HEK293 (cell line): ENCODE results near the gene BEGAIN.

Source experiments
- CTCF ChIA-PET: fragments of 350-600 bp; formaldehyde crosslinking; extraction: SDS; loops from one replicate; lab custom pipeline; 2021; ENCODE audit warnings: antibody characterized with exemption; lab: Yijun Ruan, JAX
- POLR2A ChIA-PET: fragments of 300-600 bp; formaldehyde crosslinking; extraction: SDS; loops from one replicate; lab custom pipeline; 2020; ENCODE audit warnings: antibody characterized with exemption, inconsistent platforms; lab: Yijun Ruan, JAX
- H3K27ac ChIP-seq: fragments of 200-500 bp; sonication (Bioruptor generic); 2 replicates; pipeline ENCODE4 v1.5.1; 2014; ENCODE audit warnings: low read depth, low read length, control low read depth, inconsistent platforms; ENCODE audit errors: extremely low read depth
- H3K36me3 ChIP-seq, 2 experiments: fragments of 200-500 bp in 1 of 2; sonication (Bioruptor generic) in 1 of 2; 1 replicate in 1 of 2; 2 replicates in 1 of 2; pipeline ENCODE4 v1.5.1; 2014 to 2017; ENCODE audit warnings: inconsistent platforms in 2 of 2, low read length in 2 of 2; ENCODE audit not compliant: control insufficient read depth in 2 of 2, insufficient read depth in 1 of 2
- H3K4me1 ChIP-seq: fragments of 200-500 bp; sonication (Bioruptor generic); 2 replicates; pipeline ENCODE4 v1.5.1; 2014; ENCODE audit warnings: mild to moderate bottlenecking, low read length, inconsistent platforms; ENCODE audit not compliant: control insufficient read depth, insufficient read depth
- H3K4me3 ChIP-seq: 2 replicates; pipeline ENCODE4 v1.5.1; 2011; ENCODE audit warnings: low read depth, mild to moderate bottlenecking, control low read depth, low read length, moderate library complexity
- H3K9me3 ChIP-seq: fragments of 200-500 bp; sonication (Bioruptor generic); 2 replicates; pipeline ENCODE4 v1.5.1; 2014; ENCODE audit warnings: low read depth, low read length, inconsistent platforms; ENCODE audit not compliant: control insufficient read depth, insufficient read depth
- EGR2 ChIP-seq: fragments of 450-650 bp; formaldehyde crosslinking; IDR thresholded peaks from 2 replicates; pipeline ENCODE4 v1.5.1; 2016; ENCODE audit warnings: low read depth, missing biosample characterization, missing genetic modification characterization
- GFI1B ChIP-seq: fragments of 450-650 bp; formaldehyde crosslinking; IDR thresholded peaks from 2 replicates; pipeline ENCODE4 v1.5.1; 2016; ENCODE audit warnings: missing biosample characterization, missing genetic modification characterization
- GLI2 ChIP-seq: fragments of 450-650 bp; formaldehyde crosslinking; IDR thresholded peaks from 2 replicates; pipeline ENCODE4; 2017; ENCODE audit warnings: missing biosample characterization, missing genetic modification characterization, low read depth, borderline replicate concordance
- HOXA7 ChIP-seq: sonication (generic); formaldehyde crosslinking; IDR thresholded peaks from 2 replicates; pipeline ENCODE4 v1.8.1; 2022; ENCODE audit warnings: missing genetic modification reagents, borderline replicate concordance
- KLF1 ChIP-seq: fragments of 450-650 bp; formaldehyde crosslinking; IDR thresholded peaks from 2 replicates; pipeline ENCODE4 v1.5.1; 2016; ENCODE audit warnings: missing biosample characterization, missing genetic modification characterization
- KLF8 ChIP-seq: fragments of 450-650 bp; formaldehyde crosslinking; IDR thresholded peaks from 2 replicates; pipeline ENCODE4 v1.5.1; 2016; ENCODE audit warnings: missing biosample characterization, missing genetic modification characterization
- OVOL3 ChIP-seq: fragments of 450-650 bp; formaldehyde crosslinking; IDR thresholded peaks from 2 replicates; pipeline ENCODE4 v1.5.1; 2016; ENCODE audit warnings: missing biosample characterization, missing genetic modification characterization
- WT1 ChIP-seq: fragments of 450-650 bp; formaldehyde crosslinking; IDR thresholded peaks from 2 replicates; pipeline ENCODE4 v1.5.1; 2016; ENCODE audit warnings: missing biosample characterization, missing genetic modification characterization
- YY2 ChIP-seq: fragments of 450-650 bp; formaldehyde crosslinking; IDR thresholded peaks from 2 replicates; pipeline ENCODE4 v1.5.1; 2016; ENCODE audit warnings: missing biosample characterization, missing genetic modification characterization
- ZBTB44 ChIP-seq: fragments of 450-650 bp; IDR thresholded peaks from 2 replicates; pipeline ENCODE4 v1.5.1; 2018; ENCODE audit warnings: missing biosample characterization, mild to moderate bottlenecking, missing genetic modification characterization
- ZBTB48 ChIP-seq: fragments of 450-650 bp; formaldehyde crosslinking; IDR thresholded peaks from 2 replicates; pipeline ENCODE4 v1.5.1; 2016; ENCODE audit warnings: missing biosample characterization, missing genetic modification characterization
- ZEB2 ChIP-seq: fragments of 450-650 bp; formaldehyde crosslinking; IDR thresholded peaks from 2 replicates; pipeline ENCODE4 v1.5.1; 2016; ENCODE audit warnings: missing biosample characterization, missing genetic modification characterization
- ZNF169 ChIP-seq: fragments of 450-650 bp; formaldehyde crosslinking; IDR thresholded peaks from 2 replicates; pipeline ENCODE4 v1.5.1; 2016; ENCODE audit warnings: missing biosample characterization, missing genetic modification characterization
- ZNF248 ChIP-seq: fragments of 450-650 bp; formaldehyde crosslinking; IDR thresholded peaks from 2 replicates; pipeline ENCODE4 v1.5.1; 2017; ENCODE audit warnings: missing biosample characterization, missing genetic modification characterization
- ZNF335 ChIP-seq: fragments of 450-650 bp; formaldehyde crosslinking; conservative IDR thresholded peaks from 2 replicates; pipeline ENCODE4 v1.5.1; 2016; ENCODE audit warnings: missing biosample characterization, missing genetic modification characterization
- ZNF366 ChIP-seq: fragments of 450-650 bp; formaldehyde crosslinking; conservative IDR thresholded peaks from 2 replicates; pipeline ENCODE4 v1.5.1; 2016; ENCODE audit warnings: missing biosample characterization, missing genetic modification characterization
- ZNF404 ChIP-seq: fragments of 450-650 bp; formaldehyde crosslinking; IDR thresholded peaks from 2 replicates; pipeline ENCODE4 v1.5.1; 2017; ENCODE audit warnings: missing biosample characterization, missing genetic modification characterization
- ZNF473 ChIP-seq: fragments of 450-650 bp; formaldehyde crosslinking; IDR thresholded peaks from 2 replicates; pipeline ENCODE4 v1.5.1; 2017; ENCODE audit warnings: missing biosample characterization, missing genetic modification characterization
- ZNF510 ChIP-seq: fragments of 450-650 bp; formaldehyde crosslinking; IDR thresholded peaks from 2 replicates; pipeline ENCODE4 v1.5.1; 2018; ENCODE audit warnings: mild to moderate bottlenecking, missing genetic modification characterization, missing biosample characterization; ENCODE audit not compliant: insufficient replicate concordance
- ZNF530 ChIP-seq: fragments of 450-650 bp; formaldehyde crosslinking; IDR thresholded peaks from 2 replicates; pipeline ENCODE4 v1.5.1; 2016; ENCODE audit warnings: low read depth, missing biosample characterization, missing genetic modification characterization
- ZNF555 ChIP-seq: fragments of 450-650 bp; formaldehyde crosslinking; conservative IDR thresholded peaks from 2 replicates; pipeline ENCODE4 v1.5.1; 2017; ENCODE audit warnings: missing biosample characterization, mild to moderate bottlenecking, missing genetic modification characterization, inconsistent platforms
- ZNF596 ChIP-seq: fragments of 450-650 bp; IDR thresholded peaks from 2 replicates; pipeline ENCODE4 v1.5.0; 2018; ENCODE audit warnings: missing biosample characterization, mild to moderate bottlenecking, missing genetic modification characterization, moderate library complexity
- ZNF629 ChIP-seq: fragments of 450-650 bp; formaldehyde crosslinking; IDR thresholded peaks from 2 replicates; pipeline ENCODE4 v1.5.1; 2017; ENCODE audit warnings: missing biosample characterization, missing genetic modification characterization
- ZNF658 ChIP-seq: fragments of 450-650 bp; formaldehyde crosslinking; IDR thresholded peaks from 2 replicates; pipeline ENCODE4; 2016; ENCODE audit warnings: missing biosample characterization, missing genetic modification characterization
- ZNF664 ChIP-seq: fragments of 450-650 bp; formaldehyde crosslinking; IDR thresholded peaks from 2 replicates; pipeline ENCODE4 v1.5.1; 2016; ENCODE audit warnings: missing biosample characterization, missing genetic modification characterization
- ZNF670 ChIP-seq: fragments of 450-650 bp; formaldehyde crosslinking; IDR thresholded peaks from 2 replicates; pipeline ENCODE4 v1.5.1; 2016; ENCODE audit warnings: missing biosample characterization, missing genetic modification characterization, low read depth
- ZNF777 ChIP-seq: fragments of 450-650 bp; formaldehyde crosslinking; IDR thresholded peaks from 2 replicates; pipeline ENCODE4 v1.5.1; 2017; ENCODE audit warnings: missing biosample characterization, missing genetic modification characterization, borderline replicate concordance
- TF ChIP-seq, protein P1 (sequence below): fragments of 450-650 bp; formaldehyde crosslinking; IDR thresholded peaks from 2 replicates; pipeline ENCODE4 v1.5.0; 2017; ENCODE audit warnings: missing biosample characterization, missing genetic modification characterization, borderline replicate concordance
- TF ChIP-seq, protein P2 (sequence below): fragments of 450-650 bp; formaldehyde crosslinking; IDR thresholded peaks from 2 replicates; pipeline ENCODE4 v1.5.1; 2017; ENCODE audit warnings: missing biosample characterization, missing genetic modification characterization

The BEGAIN gene

GRCh38 chr14:100623557-100623956 is 36.3 kb upstream of the BEGAIN start (continued):
- TF ChIP-seq, protein P1, sequence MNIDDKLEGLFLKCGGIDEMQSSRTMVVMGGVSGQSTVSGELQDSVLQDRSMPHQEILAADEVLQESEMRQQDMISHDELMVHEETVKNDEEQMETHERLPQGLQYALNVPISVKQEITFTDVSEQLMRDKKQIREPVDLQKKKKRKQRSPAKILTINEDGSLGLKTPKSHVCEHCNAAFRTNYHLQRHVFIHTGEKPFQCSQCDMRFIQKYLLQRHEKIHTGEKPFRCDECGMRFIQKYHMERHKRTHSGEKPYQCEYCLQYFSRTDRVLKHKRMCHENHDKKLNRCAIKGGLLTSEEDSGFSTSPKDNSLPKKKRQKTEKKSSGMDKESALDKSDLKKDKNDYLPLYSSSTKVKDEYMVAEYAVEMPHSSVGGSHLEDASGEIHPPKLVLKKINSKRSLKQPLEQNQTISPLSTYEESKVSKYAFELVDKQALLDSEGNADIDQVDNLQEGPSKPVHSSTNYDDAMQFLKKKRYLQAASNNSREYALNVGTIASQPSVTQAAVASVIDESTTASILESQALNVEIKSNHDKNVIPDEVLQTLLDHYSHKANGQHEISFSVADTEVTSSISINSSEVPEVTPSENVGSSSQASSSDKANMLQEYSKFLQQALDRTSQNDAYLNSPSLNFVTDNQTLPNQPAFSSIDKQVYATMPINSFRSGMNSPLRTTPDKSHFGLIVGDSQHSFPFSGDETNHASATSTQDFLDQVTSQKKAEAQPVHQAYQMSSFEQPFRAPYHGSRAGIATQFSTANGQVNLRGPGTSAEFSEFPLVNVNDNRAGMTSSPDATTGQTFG (tag by site-specific recombination), result no peak
- TF ChIP-seq ZNF473 (tag by site-specific recombination), result no peak
- no peak for TF ChIP-seq ZNF596 (tag by site-specific recombination)
- TF ChIP-seq, all 188 proteins: peak for 0

DNA sequence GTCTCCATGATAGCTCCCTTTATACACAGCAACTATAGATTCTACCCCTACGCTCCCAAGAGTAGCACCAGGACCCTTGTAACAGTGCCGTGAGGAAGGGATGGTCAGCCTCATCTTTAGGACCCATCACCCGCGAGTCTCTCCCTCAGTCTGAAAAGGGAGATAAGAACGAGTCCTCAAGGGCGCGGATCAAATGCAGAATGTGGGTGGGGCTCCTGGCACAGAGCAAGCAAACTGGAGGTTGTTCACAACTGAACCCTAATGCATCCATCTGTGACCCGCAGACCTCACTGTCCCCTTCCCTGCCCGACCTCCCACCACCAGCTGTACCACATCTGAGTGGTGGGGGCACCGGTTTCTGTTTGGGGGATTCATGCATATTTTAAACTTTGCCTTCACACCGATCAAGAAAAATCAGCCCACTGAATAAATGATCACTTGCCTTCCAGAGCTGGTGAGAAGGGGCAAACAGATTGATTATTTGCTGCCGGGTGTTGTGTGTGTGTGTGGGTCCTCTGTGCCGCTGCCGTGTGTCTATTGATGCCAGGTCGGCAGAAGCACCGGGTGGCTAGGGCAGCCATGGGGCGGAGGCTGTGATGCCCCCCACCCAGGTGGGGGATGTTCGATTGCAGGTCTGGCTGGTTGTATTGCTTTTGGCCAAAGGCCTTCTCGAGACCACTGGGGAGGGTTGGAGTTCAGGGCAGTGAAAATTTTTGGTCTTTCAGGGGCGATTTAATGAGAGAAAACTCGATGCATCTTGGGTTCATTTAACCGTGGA is 35.7 kb upstream of the BEGAIN start:
- H3K36me3 ChIP-seq, result no peaks in the 10 kb centered on the region
- no peaks in the 10 kb centered on the region for H3K4me1 ChIP-seq
- H3K9me3 ChIP-seq, result no peaks in the 10 kb centered on the region
- H3K4me3 ChIP-seq, result no peak overlapping the region
- no peak overlapping the region for H3K27ac ChIP-seq
- ChIA-PET POLR2A (interaction anchor here (0.6 kb wide), 1 partner anchor 49 kb away, joined by 4 read pairs; no protein-coding TSS in a partner anchor), CTCF (no interaction called here)
- TF ChIP-seq GFI1B (tag by site-specific recombination) (no peak), ZNF664 (tag by site-specific recombination) (no peak), ZNF366 (no peak), ZEB2 (no peak), KLF8 (no peak), ZNF777 (tag by site-specific recombination) (no peak), GLI2 (no peak), EGR2 (tag by site-specific recombination) (no peak), ZBTB44 (tag by site-specific recombination) (no peak), HOXA7 (CRISPR knock-in tag) (no peak), ZNF248 (tag by site-specific recombination) (no peak), ZNF335 (tag by site-specific recombination) (no peak), ZNF530 (tag by site-specific recombination) (no peak), WT1 (tag by site-specific recombination) (no peak), ZNF555 (tag by site-specific recombination) (no peak)
- TF ChIP-seq, all 188 proteins: peak for 0

DNA sequence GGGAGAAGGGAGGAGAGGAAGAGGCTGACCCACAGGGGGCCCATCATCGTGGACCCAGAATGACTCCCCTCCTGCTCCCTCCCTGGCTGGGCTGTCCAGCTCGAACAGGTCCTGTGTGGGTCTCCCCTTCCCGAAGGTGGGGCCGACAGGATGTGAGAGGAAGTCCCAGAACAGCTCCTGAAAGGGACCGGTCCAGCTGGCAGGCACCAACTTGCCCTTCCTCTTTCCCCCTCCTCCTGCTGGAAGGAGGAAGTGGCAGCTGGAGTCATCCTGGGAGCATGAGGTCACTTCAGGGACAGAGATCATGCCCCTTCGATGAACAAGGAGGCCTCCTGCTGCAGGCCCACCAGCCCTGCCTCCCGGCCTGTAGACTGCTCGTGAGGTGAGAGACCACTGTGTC is 35.0 kb upstream of the BEGAIN start:
- POLR2A ChIA-PET, result interaction anchor here (0.6 kb wide), 1 partner anchor 48 kb away, joined by 4 read pairs; no protein-coding TSS in a partner anchor
- no peaks in the 10 kb centered on the region for H3K4me1 ChIP-seq
- no peak overlapping the region for H3K27ac ChIP-seq
- H3K36me3 ChIP-seq, result no peaks in the 10 kb centered on the region
- no peak overlapping the region for H3K4me3 ChIP-seq
- TF ChIP-seq ZNF335 (tag by site-specific recombination), result no peak
- no peak for TF ChIP-seq KLF1
- no peak for TF ChIP-seq ZNF670
- no peak for TF ChIP-seq ZNF404 (tag by site-specific recombination)
- no peak for TF ChIP-seq ZNF510 (tag by site-specific recombination)
- TF ChIP-seq ZNF169 (tag by site-specific recombination), result no peak
- TF ChIP-seq YY2 (tag by site-specific recombination), result no peak
- no peak for TF ChIP-seq ZNF658
- TF ChIP-seq, protein P2, sequence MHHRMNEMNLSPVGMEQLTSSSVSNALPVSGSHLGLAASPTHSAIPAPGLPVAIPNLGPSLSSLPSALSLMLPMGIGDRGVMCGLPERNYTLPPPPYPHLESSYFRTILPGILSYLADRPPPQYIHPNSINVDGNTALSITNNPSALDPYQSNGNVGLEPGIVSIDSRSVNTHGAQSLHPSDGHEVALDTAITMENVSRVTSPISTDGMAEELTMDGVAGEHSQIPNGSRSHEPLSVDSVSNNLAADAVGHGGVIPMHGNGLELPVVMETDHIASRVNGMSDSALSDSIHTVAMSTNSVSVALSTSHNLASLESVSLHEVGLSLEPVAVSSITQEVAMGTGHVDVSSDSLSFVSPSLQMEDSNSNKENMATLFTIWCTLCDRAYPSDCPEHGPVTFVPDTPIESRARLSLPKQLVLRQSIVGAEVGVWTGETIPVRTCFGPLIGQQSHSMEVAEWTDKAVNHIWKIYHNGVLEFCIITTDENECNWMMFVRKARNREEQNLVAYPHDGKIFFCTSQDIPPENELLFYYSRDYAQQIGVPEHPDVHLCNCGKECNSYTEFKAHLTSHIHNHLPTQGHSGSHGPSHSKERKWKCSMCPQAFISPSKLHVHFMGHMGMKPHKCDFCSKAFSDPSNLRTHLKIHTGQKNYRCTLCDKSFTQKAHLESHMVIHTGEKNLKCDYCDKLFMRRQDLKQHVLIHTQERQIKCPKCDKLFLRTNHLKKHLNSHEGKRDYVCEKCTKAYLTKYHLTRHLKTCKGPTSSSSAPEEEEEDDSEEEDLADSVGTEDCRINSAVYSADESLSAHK (tag by site-specific recombination), result no peak
- TF ChIP-seq ZBTB48 (tag by site-specific recombination), result no peak
- TF ChIP-seq GLI2, result no peak
- TF ChIP-seq ZNF629 (tag by site-specific recombination), result no peak
- no peak for TF ChIP-seq OVOL3 (tag by site-specific recombination)
- CTCF ChIA-PET, result no interaction called here
- H3K9me3 ChIP-seq, result no peaks in the 10 kb centered on the region
